H1 (cell line): ENCODE results near the gene NCLN. TPM values are rescaled to one million over a fixed set of nuclear protein-coding genes. Genes with fewer than 3 reads are reported as not detected.

Experiments
- CTCF ChIA-PET: fragments of 300-600 bp; sonication (Branson Sonifier 250); formaldehyde crosslinking; loops from one replicate; lab custom pipeline; 2021; ENCODE audit not compliant: partially characterized antibody; lab: Charles Lee
- POLR2A ChIA-PET: fragments of 300-600 bp; sonication (Branson Sonifier 250); formaldehyde crosslinking; loops from one replicate; lab custom pipeline; 2021; ENCODE audit warnings: inconsistent platforms; ENCODE audit not compliant: partially characterized antibody; lab: Charles Lee
- DNase-seq, 2 experiments: peaks; one replicate each; pipeline versions ENCODE4 v3.0.0 to v3.0.0-alpha.2; 2010 to 2022; ENCODE audit warnings: low spot score in 2 of 2, low read depth in 1 of 2, mixed read lengths in 1 of 2
- FAIRE-seq: peaks from 2 replicates; lab custom pipeline; 2011; peaks lifted over from hg19 to GRCh38; lab: Jason Lieb, UNC
- H2AFZ ChIP-seq: 2 replicates; pipeline ENCODE4 v1.8.1; 2012; ENCODE audit warnings: low read length, inconsistent platforms
- H2AK5ac ChIP-seq: 2 replicates; pipeline ENCODE4 v1.6.1; 2013; ENCODE audit warnings: low read depth, low read length
- H2BK120ac ChIP-seq: replicated peaks from 2 replicates; pipeline ENCODE3; 2013; ENCODE audit warnings: low read depth, low read length, inconsistent platforms
- H2BK12ac ChIP-seq: 2 replicates; pipeline ENCODE4 v1.6.1; 2013; ENCODE audit warnings: low read depth, low read length
- H2BK15ac ChIP-seq: 2 replicates; pipeline ENCODE4 v1.6.1; 2013; ENCODE audit warnings: low read length
- H2BK20ac ChIP-seq: 2 replicates; pipeline ENCODE4 v1.6.1; 2013; ENCODE audit warnings: low read length
- H2BK5ac ChIP-seq: 2 replicates; pipeline ENCODE4 v1.6.1; 2013; ENCODE audit warnings: low read depth, low read length
- H3K14ac ChIP-seq: 2 replicates; pipeline ENCODE4 v1.6.1; 2013; ENCODE audit warnings: inconsistent platforms; ENCODE audit not compliant: insufficient read length
- H3K18ac ChIP-seq: 2 replicates; pipeline ENCODE4 v1.6.1; 2013; ENCODE audit warnings: low read length; ENCODE audit errors: extremely low read depth
- H3K23ac ChIP-seq: 2 replicates; pipeline ENCODE4 v1.6.1; 2013; ENCODE audit warnings: inconsistent platforms; ENCODE audit not compliant: insufficient read length
- H3K23me2 ChIP-seq: 2 replicates; pipeline ENCODE4 v1.6.1; 2013; ENCODE audit warnings: low read depth, low read length
- H3K27ac ChIP-seq: 2 replicates; pipeline ENCODE4 v1.6.1; 2011; ENCODE audit warnings: low read depth, low read length, inconsistent platforms
- H3K27me3 ChIP-seq, 4 experiments: replicated peaks in 1 of 4; 1 replicate in 1 of 4; 2 replicates in 3 of 4; pipeline versions ENCODE4 v1.6.1 to v1.8.1; 2011 to 2013; ENCODE audit warnings: low read length in 3 of 4, mild to moderate bottlenecking in 3 of 4, inconsistent platforms in 2 of 4, mixed read lengths in 2 of 4, moderate library complexity in 1 of 4; ENCODE audit not compliant: control insufficient read depth in 3 of 4, insufficient read depth in 3 of 4; ENCODE audit errors: extremely low read depth in 1 of 4
- H3K36me3 ChIP-seq, 4 experiments: 2 replicates each; pipeline versions ENCODE4 v1.6.1 to v1.8.1; 2011 to 2013; ENCODE audit warnings: mild to moderate bottlenecking in 4 of 4, low read length in 3 of 4, moderate library complexity in 2 of 4, control low read depth in 1 of 4, inconsistent platforms in 1 of 4; ENCODE audit not compliant: insufficient read depth in 4 of 4, control insufficient read depth in 2 of 4
- H3K4ac ChIP-seq: replicated peaks from 2 replicates; pipeline ENCODE3; 2013; ENCODE audit warnings: low read length, low read depth, mixed read lengths, inconsistent platforms; ENCODE audit not compliant: insufficient read length
- H3K4me1 ChIP-seq, 4 experiments: replicated peaks in 1 of 4; 1 replicate in 1 of 4; 2 replicates in 3 of 4; pipeline versions ENCODE4 v1.6.1 to v1.8.1; 2011 to 2013; ENCODE audit warnings: low read length in 3 of 4, inconsistent platforms in 2 of 4, mixed read lengths in 1 of 4; ENCODE audit not compliant: insufficient read depth in 4 of 4, control insufficient read depth in 3 of 4
- H3K4me2 ChIP-seq, 2 experiments: 2 replicates each; pipeline versions ENCODE4 v1.6.1 to v1.8.1; 2011 to 2013; ENCODE audit warnings: low read depth in 2 of 2, low read length in 2 of 2, control low read depth in 1 of 2, inconsistent platforms in 1 of 2, mild to moderate bottlenecking in 1 of 2; ENCODE audit not compliant: insufficient read depth in 1 of 2
- H3K4me3 ChIP-seq, 4 experiments: fragments of 200-600, 300-600 bp in 1 of 4; sonication (generic), shearing (Covaris generic), sonication (Bioruptor Twin) in 1 of 4; 2 replicates each; pipeline versions ENCODE4 v1.5.1 to v1.8.1; 2011 to 2016; ENCODE audit warnings: low read length in 4 of 4, low read depth in 3 of 4, control low read depth in 2 of 4, inconsistent platforms in 2 of 4, mild to moderate bottlenecking in 2 of 4, mixed read lengths in 1 of 4, moderate library complexity in 1 of 4; ENCODE audit not compliant: insufficient read depth in 2 of 4; ENCODE audit errors: extremely low read depth in 1 of 4
- H3K56ac ChIP-seq: replicated peaks from 2 replicates; pipeline ENCODE3; 2013; ENCODE audit warnings: low read depth, mild to moderate bottlenecking, mixed read lengths, low read length, inconsistent platforms; ENCODE audit not compliant: insufficient read length
- H3K79me1 ChIP-seq: 2 replicates; pipeline ENCODE4 v1.6.1; 2013; ENCODE audit warnings: low read depth, low read length, control low read depth
- H3K79me2 ChIP-seq, 2 experiments: 2 replicates each; pipeline versions ENCODE4 v1.6.1 to v1.8.1; 2012 to 2013; ENCODE audit warnings: low read length in 2 of 2, mild to moderate bottlenecking in 2 of 2, inconsistent platforms in 1 of 2; ENCODE audit not compliant: insufficient read depth in 2 of 2, control insufficient read depth in 1 of 2
- H3K9ac ChIP-seq, 4 experiments: replicated peaks in 1 of 4; 1 replicate in 1 of 4; 2 replicates in 3 of 4; pipeline versions ENCODE4 v1.6.1 to v1.8.1; 2011 to 2013; ENCODE audit warnings: low read depth in 3 of 4, low read length in 3 of 4, control low read depth in 2 of 4, mild to moderate bottlenecking in 2 of 4, moderate library complexity in 2 of 4, inconsistent platforms in 1 of 4; ENCODE audit errors: extremely low read depth in 1 of 4
- H3K9me3 ChIP-seq, 2 experiments: 2 replicates each; pipeline versions ENCODE4 v1.6.1 to v1.8.1; 2012 to 2013; ENCODE audit warnings: mild to moderate bottlenecking in 2 of 2, moderate library complexity in 2 of 2, control low read depth in 1 of 2, inconsistent platforms in 1 of 2, low read depth in 1 of 2, low read length in 1 of 2, mixed read lengths in 1 of 2; ENCODE audit not compliant: insufficient read depth in 2 of 2
- H4K20me1 ChIP-seq, 2 experiments: replicated peaks in 1 of 2; 2 replicates each; pipeline versions ENCODE3 to v1.8.1; 2011 to 2013; ENCODE audit warnings: inconsistent platforms in 2 of 2, low read length in 2 of 2, mild to moderate bottlenecking in 1 of 2; ENCODE audit not compliant: insufficient read depth in 2 of 2, control insufficient read depth in 1 of 2
- H4K5ac ChIP-seq: 2 replicates; pipeline ENCODE4 v1.6.1; 2013; ENCODE audit warnings: low read length, low read depth, mixed read lengths, inconsistent platforms; ENCODE audit not compliant: insufficient read length
- H4K8ac ChIP-seq: 2 replicates; pipeline ENCODE4 v1.8.0; 2013; ENCODE audit warnings: mild to moderate bottlenecking, moderate library complexity, low read length, inconsistent platforms; ENCODE audit not compliant: insufficient read depth; ENCODE audit errors: extremely low read depth
- H4K91ac ChIP-seq: replicated peaks from 2 replicates; pipeline ENCODE3; 2013; ENCODE audit warnings: low read length, mixed read lengths, inconsistent platforms; ENCODE audit not compliant: insufficient read length
- ASH2L ChIP-seq: fragments of 200-600, 300-600 bp; sonication (generic); IDR thresholded peaks from one replicate; pipeline ENCODE4 v1.7.1; 2017; ENCODE audit warnings: low read length
- CREB1 ChIP-seq: IDR thresholded peaks from 2 replicates; pipeline ENCODE4 v1.6.1; 2012; ENCODE audit warnings: inconsistent platforms
- CTCF ChIP-seq, 3 experiments: IDR thresholded peaks; 1 replicate in 2 of 3; 2 replicates in 1 of 3; pipeline versions ENCODE4 v1.5.1 to v1.6.1; 2011; ENCODE audit warnings: low read length in 3 of 3, mild to moderate bottlenecking in 3 of 3, inconsistent platforms in 2 of 3, low read depth in 1 of 3, moderate library complexity in 1 of 3; ENCODE audit not compliant: insufficient read depth in 1 of 3; ENCODE audit errors: control extremely low read depth in 1 of 3
- EZH2 ChIP-seq: fragments of 200-600 bp; sonication (generic); IDR thresholded peaks from 2 replicates; pipeline ENCODE4 v1.7.1; 2012; ENCODE audit warnings: low read depth, mild to moderate bottlenecking, moderate library complexity, low read length, inconsistent platforms; ENCODE audit not compliant: severe bottlenecking
- KDM4A ChIP-seq: IDR thresholded peaks from one replicate; pipeline ENCODE4 v1.7.1; 2012; ENCODE audit warnings: low read depth, mild to moderate bottlenecking, moderate library complexity, low read length, inconsistent platforms; ENCODE audit not compliant: severe bottlenecking
- RAD21 ChIP-seq, 2 experiments: IDR thresholded peaks in 1 of 2; conservative IDR thresholded peaks in 1 of 2; 2 replicates each; pipeline ENCODE4 v1.6.1; 2011; ENCODE audit warnings: low read depth in 2 of 2, low read length in 2 of 2, improper control_type of control experiment in 1 of 2, inconsistent platforms in 1 of 2, mild to moderate bottlenecking in 1 of 2, moderate library complexity in 1 of 2
- RBBP5 ChIP-seq: IDR thresholded peaks from 2 replicates; pipeline ENCODE4 v1.7.1; 2012; ENCODE audit warnings: low read depth, mild to moderate bottlenecking, inconsistent platforms, low read length, moderate library complexity, borderline replicate concordance
- WGBS, 2 experiments: shearing (Covaris generic) in 1 of 2; methylation state at CpG; one replicate each; pipeline versions ENCODE4 v1.1.6 to v1.1.7; 2013 to 2015; ENCODE audit warnings: low lambda C conversion rate in 2 of 2, mixed read lengths in 2 of 2, inconsistent platforms in 1 of 2, low coverage in 1 of 2, missing lambda C conversion rate in 1 of 2; ENCODE audit not compliant: insufficient replicate concordance in 2 of 2, insufficient coverage in 1 of 2, insufficient read length in 1 of 2; ENCODE audit errors: extremely low coverage in 1 of 2, missing lambda C conversion rate in 1 of 2; 5-methylcytosine and 5-hydroxymethylcytosine counted together
- polyA plus RNA-seq, 7 experiments: library from polyadenylated mRNA; depleted of rRNA in 3 of 7; stranded (reverse) in 5 of 7; unstranded in 2 of 7; fragments of >200 nt in 5 of 7; fragments of 200-250 nt in 2 of 7; gene quantifications; 1 replicate in 5 of 7; 2 replicates in 1 of 7; 4 replicates in 1 of 7; pipeline versions ENCODE4 v1.2.1 to v1.2.3, GENCODE V29; 2011 to 2013; ENCODE audit warnings: missing spikeins in 2 of 7, mixed read lengths in 2 of 7
- total RNA-seq: library from RNA; stranded (reverse); fragmentation: NEBNext Ultra II Directional; extraction: Animal tissue kit (Norgen Biotek cat#: 25700); gene quantifications from 2 replicates; pipeline ENCODE4 v1.2.1, GENCODE V29; 2021

The NCLN gene
- total and polyA plus RNA-seq, 2 of the 8 experiments (the other 6 are each of a cell fraction or from before 2014, with no cell fraction given) = 89.2 to 103 TPM

- Histone ChIP-seq H3K23ac (no peak within 1 kb of the TSS), H4K8ac (peak within 1 kb of the TSS; percentile 51; the same call in 1 of the 2 replicates), H4K20me1 (peaks cover 3 to 9% of the 10 kb centered on the region in 2 experiments), H3K4me2 (peak within 1 kb of the TSS; percentile 43 to 79), H3K56ac (no peak within 1 kb of the TSS), H3K36me3 (no peaks in the 10 kb centered on the region), H2BK20ac (no peak within 1 kb of the TSS), H2BK15ac (no peak within 1 kb of the TSS), H2AFZ (no peak within 1 kb of the TSS; the same call in 1 of the 2 replicates), H3K23me2 (peaks cover 7% of the 10 kb centered on the region; the same call in 1 of the 2 replicates), H2BK12ac (no peak within 1 kb of the TSS), H3K9ac (peak within 1 kb of the TSS in 1 of 4 experiments; percentile 43; a peak in 2 of 7 replicates), H3K9me3 (no peaks in the 10 kb centered on the region), H4K91ac (peak within 1 kb of the TSS; percentile 40), H3K18ac (peak within 1 kb of the TSS; percentile 87), H3K4me1 (peaks cover 6 to 15% (median 9%) of the 10 kb centered on the region in 4 experiments), H3K4ac (no peak within 1 kb of the TSS), H3K14ac (no peak within 1 kb of the TSS), H4K5ac (peak within 1 kb of the TSS; percentile 73), H2BK5ac (no peak within 1 kb of the TSS), H3K79me2 (no peaks in the 10 kb centered on the region), H2AK5ac (no peak within 1 kb of the TSS), H3K79me1 (no peaks in the 10 kb centered on the region), H3K27me3 (peaks cover 0 to 3% (median 0%) of the 10 kb centered on the region in 4 experiments; a peak in 1 of 7 replicates), H2BK120ac (no peak within 1 kb of the TSS), H3K27ac (no peak within 1 kb of the TSS), H3K4me3 (peak within 1 kb of the TSS; percentile 57 to 92 (median 68))
- FAIRE-seq (no peak), DNase-seq (peak in 1 of 2 experiments; percentile 86)
- TF ChIP-seq RAD21 (IDR thresholded peaks at IDR 0.05 in 1 of 2, conservative IDR thresholded peaks at IDR 0.05 in 1 of 2; ENCODE audit: low read depth in 2 of 2, low read length in 2 of 2) = peak in 1 of 2 experiments; percentile 53; a peak in 2 of 4 replicates
- TF ChIP-seq RBBP5 = 0 out of 2 replicates have a peak, but pooled peaks have one; percentile 52
- TF ChIP-seq KDM4A = peak; percentile 57
- 0 out of 2 replicates have a peak, but pooled peaks have one; percentile 14 for TF ChIP-seq CREB1
- TF ChIP-seq ASH2L = no peak
- peak; percentile 52 to 75 (median 72) for TF ChIP-seq CTCF (IDR thresholded peaks at IDR 0.05; ENCODE audit: control extremely low read depth in 1 of 3, insufficient read depth in 1 of 3, low read depth in 1 of 3, low read length in 3 of 3)
- no peak for TF ChIP-seq EZH2
- ChIA-PET POLR2A (interaction anchor here (0.6 to 1.2 kb wide), 3 partner anchors 13 to 90 kb away, joined by 3 to 5 read pairs (median 3); no protein-coding TSS in a partner anchor), CTCF (interaction anchor here (0.6 to 1.5 kb wide), 8 partner anchors 9 to 369 kb away, joined by 3 to 7 read pairs (median 4); no protein-coding TSS in a partner anchor)
- 11% methylated on average over 14 of the region's 94 CpGs; no CpG with 5 or more reads in 1 of the 2 experiments for WGBS, 2 experiments
These were observed 38.8 kb downstream of the NCLN start, which contains the start of gene CELF5 for GRCh38 chr19:3224346-3225168. CELF5 (plus strand) TSS chr19:3224661; CDS start chr19:3224740, 79 bp downstream.
